Pons (tissue), 1 donor: ENCODE measurements around the gene FBXL16.
A peak's percentile ranks its signal among the peaks of the same experiment; 100 is the strongest.
"Not testable (repeated sequence)": the region's sequence is repeated elsewhere in the genome, so short reads cannot be mapped to it uniquely, and the experiment has no call there.

Experiments used
- DNase-seq: peaks from one replicate; pipeline ENCODE4 v3.0.0-alpha.2; 2016; ENCODE audit warnings: low spot score

FBXL16 gene

GRCh38 chr16:705431-706188 is at the start of gene FBXL16:
FBXL16 (minus strand) TSS chr16:705801; CDS start chr16:697405, 8,396 bp downstream.
- DNase-seq = no peak

GRCh38 chr16:754656-755055 is 49.1 kb upstream of the FBXL16 start:
- DNase-seq = peak; percentile 33

- DNase-seq = not testable (repeated sequence)
These were observed 48.6 kb upstream of the FBXL16 start for GRCh38 chr16:754121-754607.

- DNase-seq = no peak
These were observed 46.4 kb upstream of the FBXL16 start for GRCh38 chr16:752007-752312.

GRCh38 chr16:751152-752006 is 45.8 kb upstream of the FBXL16 start:
- DNase-seq = no peak

GRCh38 chr16:750485-750884 is 44.9 kb upstream of the FBXL16 start:
- no peak for DNase-seq

- DNase-seq = no peak
These were observed 43.4 kb upstream of the FBXL16 start for GRCh38 chr16:749010-749409.

GRCh38 chr16:747978-748746 is 42.6 kb upstream of the FBXL16 start:
- DNase-seq = no peak

- DNase-seq = no peak
These were observed 41.0 kb upstream of the FBXL16 start for GRCh38 chr16:746637-747036.

- no peak for DNase-seq
These were observed 40.1 kb upstream of the FBXL16 start for GRCh38 chr16:745739-746138.

GRCh38 chr16:743794-744500 is 38.3 kb upstream of the FBXL16 start:
- DNase-seq = no peak

GRCh38 chr16:742894-743293 is 37.3 kb upstream of the FBXL16 start:
- DNase-seq = not testable (repeated sequence)

GRCh38 chr16:741986-742629 is 36.5 kb upstream of the FBXL16 start:
- DNase-seq = no peak

GRCh38 chr16:740764-741505 is 35.3 kb upstream of the FBXL16 start, which contains the start of gene CIAO3:
CIAO3 (minus strand) TSS chr16:740997; CDS start chr16:740985, 12 bp downstream.
- peak; percentile 58 for DNase-seq

GRCh38 chr16:740459-740763 is 34.8 kb upstream of the FBXL16 start:
- no peak for DNase-seq

- DNase-seq = no peak
These were observed 34.2 kb upstream of the FBXL16 start for GRCh38 chr16:739560-740458.

GRCh38 chr16:736936-737481 is 31.4 kb upstream of the FBXL16 start:
- no peak for DNase-seq

GRCh38 chr16:735982-736453 is 30.4 kb upstream of the FBXL16 start:
- no peak for DNase-seq
